Peyer's patch (tissue), 4 donors: ENCODE results near the gene TMEM171. TPM values are rescaled to one million over a fixed set of nuclear protein-coding genes. Genes with fewer than 3 reads are reported as not detected.

Source experiments
- DNase-seq, 3 donors: peaks; one replicate each; pipeline ENCODE4 v3.0.0-alpha.2; 2017 to 2019
- H3K27ac ChIP-seq, 4 donors: fragments of 200-600 bp; sonication (generic); one replicate each; pipeline ENCODE4 v1.5.1; 2016 to 2019
- H3K27me3 ChIP-seq, 2 donors: fragments of 200-600 bp; sonication (generic); one replicate each; pipeline ENCODE4 v1.5.1; 2019
- H3K36me3 ChIP-seq, 3 donors: fragments of 200-600 bp; sonication (generic); one replicate each; pipeline ENCODE4 v1.5.1; 2016 to 2019
- H3K4me1 ChIP-seq, 4 donors: fragments of 200-600 bp; sonication (generic); one replicate each; pipeline ENCODE4 v1.5.1; 2016 to 2019
- H3K4me3 ChIP-seq, 4 donors: fragments of 200-600 bp; sonication (generic); 1 replicate in 3 of 4; 2 replicates in 1 of 4; pipeline ENCODE4 v1.5.1; 2016 to 2019; ENCODE audit warnings: mild to moderate bottlenecking in 1 of 4
- H3K9me3 ChIP-seq, 4 donors: fragments of 200-600 bp; sonication (generic); one replicate each; pipeline ENCODE4 v1.5.1; 2016 to 2019; ENCODE audit warnings: mild to moderate bottlenecking in 1 of 4
- POLR2A ChIP-seq, 2 donors: fragments of 450-650 bp; IDR thresholded peaks; one replicate each; pipeline ENCODE4 v1.5.1; 2017; ENCODE audit warnings: antibody characterized with exemption in 2 of 2, mild to moderate bottlenecking in 2 of 2, moderate library complexity in 2 of 2
- total RNA-seq, 4 donors: library from RNA; depleted of rRNA; stranded (reverse); fragments of >200 nt; gene quantifications; one replicate each; pipeline ENCODE4 v1.1.0, GENCODE V29; 2016
- TF ChIP-seq, protein P1 (sequence below), 6 experiments: fragments of 450-650 bp in 4 of 6; fragments of 200-600 bp in 2 of 6; sonication (generic) in 1 of 6; IDR thresholded peaks; one replicate each; pipeline ENCODE4 v1.5.1; 2017 to 2019; ENCODE audit warnings: antibody characterized with exemption in 6 of 6, mild to moderate bottlenecking in 3 of 6, moderate library complexity in 1 of 6

TMEM171 gene
- total RNA-seq, 4 donors from 2014 or later = 5.8 to 114 (median 77.3) TPM

DNA sequence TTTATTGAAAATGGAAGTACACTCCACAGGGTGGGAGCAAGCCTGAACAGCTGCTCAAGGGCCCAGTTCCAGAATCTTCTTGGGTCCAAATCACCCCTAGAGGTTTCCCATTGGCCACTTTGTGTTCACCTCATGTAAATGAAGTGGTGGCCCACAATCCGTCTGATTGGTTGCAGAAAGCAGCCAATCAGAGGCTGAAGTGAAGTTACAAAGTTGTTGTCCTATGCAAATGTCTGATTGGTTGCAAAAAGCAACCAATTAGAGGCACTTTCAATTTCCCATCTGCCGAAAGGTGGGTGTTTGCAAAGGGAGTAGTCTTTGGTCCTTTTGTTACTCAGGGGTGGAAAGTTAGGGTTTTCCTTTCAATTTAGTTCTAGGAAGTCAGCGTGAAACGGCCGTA lies 8.8 kb downstream of the TMEM171 start:
- DNase-seq = no peak
- H3K4me1 ChIP-seq = peaks cover 0 to 55% (median 1%) of the 10 kb centered on the region in 4 donors

DNA sequence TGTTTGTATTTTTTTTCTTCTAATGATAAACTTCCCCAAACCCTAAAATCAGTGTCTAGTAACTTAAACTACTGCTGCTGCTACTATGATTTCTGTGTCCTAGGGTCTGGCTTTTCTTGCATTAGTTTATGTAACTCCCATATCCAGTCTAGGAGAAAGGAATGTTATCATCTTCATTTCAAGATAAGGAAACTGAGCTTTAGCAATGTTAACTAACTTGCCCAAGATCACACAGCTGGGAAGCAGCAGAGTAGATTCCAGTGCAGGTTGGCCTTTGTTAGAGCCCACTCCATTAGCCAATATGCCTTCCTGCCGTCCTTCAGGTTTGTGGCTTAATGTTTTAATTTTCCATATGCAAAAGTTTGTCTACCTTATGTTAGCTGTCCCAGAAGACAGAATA lies 10.4 kb downstream of the TMEM171 start:
- DNase-seq = no peak
- no peaks in the 10 kb centered on the region for H3K36me3 ChIP-seq
- no peaks in the 10 kb centered on the region for H3K27me3 ChIP-seq
- H3K9me3 ChIP-seq = no peaks in the 10 kb centered on the region
- H3K27ac ChIP-seq = no peak overlapping the region
- no peak overlapping the region for H3K4me3 ChIP-seq
- TF ChIP-seq POLR2A (IDR thresholded peaks at IDR 0.05) = no peak
- TF ChIP-seq, protein P1, sequence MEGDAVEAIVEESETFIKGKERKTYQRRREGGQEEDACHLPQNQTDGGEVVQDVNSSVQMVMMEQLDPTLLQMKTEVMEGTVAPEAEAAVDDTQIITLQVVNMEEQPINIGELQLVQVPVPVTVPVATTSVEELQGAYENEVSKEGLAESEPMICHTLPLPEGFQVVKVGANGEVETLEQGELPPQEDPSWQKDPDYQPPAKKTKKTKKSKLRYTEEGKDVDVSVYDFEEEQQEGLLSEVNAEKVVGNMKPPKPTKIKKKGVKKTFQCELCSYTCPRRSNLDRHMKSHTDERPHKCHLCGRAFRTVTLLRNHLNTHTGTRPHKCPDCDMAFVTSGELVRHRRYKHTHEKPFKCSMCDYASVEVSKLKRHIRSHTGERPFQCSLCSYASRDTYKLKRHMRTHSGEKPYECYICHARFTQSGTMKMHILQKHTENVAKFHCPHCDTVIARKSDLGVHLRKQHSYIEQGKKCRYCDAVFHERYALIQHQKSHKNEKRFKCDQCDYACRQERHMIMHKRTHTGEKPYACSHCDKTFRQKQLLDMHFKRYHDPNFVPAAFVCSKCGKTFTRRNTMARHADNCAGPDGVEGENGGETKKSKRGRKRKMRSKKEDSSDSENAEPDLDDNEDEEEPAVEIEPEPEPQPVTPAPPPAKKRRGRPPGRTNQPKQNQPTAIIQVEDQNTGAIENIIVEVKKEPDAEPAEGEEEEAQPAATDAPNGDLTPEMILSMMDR (IDR thresholded peaks at IDR 0.05) = no peak
- peaks cover 0 to 42% (median 1%) of the 10 kb centered on the region in 4 donors for H3K4me1 ChIP-seq

More for the DNA sequence above, 8.8 kb downstream of the TMEM171 start:
- Histone ChIP-seq H3K27me3 (no peaks in the 10 kb centered on the region), H3K9me3 (no peaks in the 10 kb centered on the region), H3K27ac (no peak overlapping the region), H3K36me3 (peaks cover 0 to 2% (median 0%) of the 10 kb centered on the region in 3 donors), H3K4me3 (no peak overlapping the region)
- TF ChIP-seq, protein P1 (IDR thresholded peaks at IDR 0.05) = no peak
- TF ChIP-seq POLR2A (IDR thresholded peaks at IDR 0.05) = no peak

DNA sequence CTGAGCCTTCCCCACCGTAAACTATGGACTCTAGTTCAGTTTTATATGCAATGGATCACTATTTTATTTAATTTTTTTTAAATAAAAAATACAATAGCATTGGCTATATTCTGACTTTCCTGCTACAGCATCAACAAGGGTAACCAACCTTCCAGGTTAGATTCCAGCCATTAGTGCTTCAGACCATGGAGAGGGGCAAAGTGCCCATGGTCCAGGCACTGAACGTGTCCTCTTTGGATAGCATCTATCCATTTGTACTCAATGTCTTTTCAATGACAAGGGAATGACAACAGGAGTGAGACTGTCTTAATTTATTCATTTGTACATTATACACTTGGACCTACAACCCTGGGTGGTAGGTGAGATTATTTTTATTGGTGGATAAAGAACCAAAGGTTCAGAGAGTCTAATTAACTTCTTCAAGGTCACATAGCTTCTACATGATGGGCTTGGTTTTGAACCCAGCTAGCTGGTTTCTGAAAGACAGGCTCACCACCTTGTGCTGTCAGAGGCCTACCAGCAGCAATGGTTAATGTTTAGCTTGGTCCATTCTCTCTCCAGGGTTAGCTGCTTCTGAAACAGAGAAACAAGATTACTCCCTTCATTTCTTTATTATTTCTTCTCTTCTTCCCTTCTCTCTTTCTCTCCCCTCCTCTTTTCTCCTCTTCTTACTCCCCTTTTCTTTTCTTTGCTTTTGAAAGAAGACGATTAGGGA lies 11.5 kb downstream of the TMEM171 start:
- TF ChIP-seq, protein P1 (IDR thresholded peaks at IDR 0.05) = no peak
- no peak for TF ChIP-seq POLR2A (IDR thresholded peaks at IDR 0.05)
- Histone ChIP-seq H3K4me3 (no peak overlapping the region), H3K9me3 (no peaks in the 10 kb centered on the region), H3K27me3 (no peaks in the 10 kb centered on the region), H3K4me1 (peaks cover 0 to 38% (median 0%) of the 10 kb centered on the region in 4 donors), H3K27ac (peak overlapping the region in 1 of 4 donors; percentile 27), H3K36me3 (no peaks in the 10 kb centered on the region)
- no peak for DNase-seq

- Histone ChIP-seq H3K36me3 (no peaks in the 10 kb centered on the region), H3K4me3 (no peak overlapping the region), H3K27ac (no peak overlapping the region), H3K4me1 (peaks cover 0 to 40% (median 0%) of the 10 kb centered on the region in 4 donors), H3K9me3 (no peaks in the 10 kb centered on the region), H3K27me3 (no peaks in the 10 kb centered on the region)
- no peak for TF ChIP-seq POLR2A (IDR thresholded peaks at IDR 0.05)
- TF ChIP-seq, protein P1 (IDR thresholded peaks at IDR 0.05) = no peak
- DNase-seq = no peak
These were observed 12.4 kb downstream of the TMEM171 start for GRCh38 chr5:73132759-73133158.

DNA sequence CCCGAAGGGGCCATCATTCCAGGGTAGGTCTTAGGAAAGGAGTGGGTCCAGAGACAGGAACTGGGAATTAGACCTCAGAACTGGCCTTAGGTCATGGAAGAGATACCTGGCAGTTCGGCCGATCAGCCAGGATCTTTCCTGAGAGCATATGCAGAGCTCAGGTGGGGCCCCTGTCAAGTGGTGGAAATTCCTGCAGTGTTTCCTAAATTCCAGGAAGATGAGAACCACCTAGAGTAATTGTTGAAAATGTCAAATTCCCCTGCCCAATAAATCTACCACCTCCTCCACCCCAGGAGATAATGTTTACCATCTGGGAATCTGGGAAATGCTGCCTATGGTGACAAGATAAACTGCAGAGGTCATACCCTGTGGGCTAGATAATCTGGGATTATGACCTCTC lies 14.6 kb downstream of the TMEM171 start:
- no peak overlapping the region for H3K27ac ChIP-seq
- no peak overlapping the region for H3K4me3 ChIP-seq
- no peak for DNase-seq
- no peaks in the 10 kb centered on the region for H3K36me3 ChIP-seq
- H3K27me3 ChIP-seq = no peaks in the 10 kb centered on the region
- H3K4me1 ChIP-seq = peaks cover 0 to 34% (median 0%) of the 10 kb centered on the region in 4 donors
- no peaks in the 10 kb centered on the region for H3K9me3 ChIP-seq
- TF ChIP-seq, protein P1 (IDR thresholded peaks at IDR 0.05) = no peak
- no peak for TF ChIP-seq POLR2A (IDR thresholded peaks at IDR 0.05)
